ENCODE data around the gene OR2S2.
"Not testable (repeated sequence)": the region's sequence is repeated elsewhere in the genome, so short reads cannot be mapped to it uniquely, and the experiment has no call there.

OR2S2 gene, protein sequence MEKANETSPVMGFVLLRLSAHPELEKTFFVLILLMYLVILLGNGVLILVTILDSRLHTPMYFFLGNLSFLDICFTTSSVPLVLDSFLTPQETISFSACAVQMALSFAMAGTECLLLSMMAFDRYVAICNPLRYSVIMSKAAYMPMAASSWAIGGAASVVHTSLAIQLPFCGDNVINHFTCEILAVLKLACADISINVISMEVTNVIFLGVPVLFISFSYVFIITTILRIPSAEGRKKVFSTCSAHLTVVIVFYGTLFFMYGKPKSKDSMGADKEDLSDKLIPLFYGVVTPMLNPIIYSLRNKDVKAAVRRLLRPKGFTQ

DNA sequence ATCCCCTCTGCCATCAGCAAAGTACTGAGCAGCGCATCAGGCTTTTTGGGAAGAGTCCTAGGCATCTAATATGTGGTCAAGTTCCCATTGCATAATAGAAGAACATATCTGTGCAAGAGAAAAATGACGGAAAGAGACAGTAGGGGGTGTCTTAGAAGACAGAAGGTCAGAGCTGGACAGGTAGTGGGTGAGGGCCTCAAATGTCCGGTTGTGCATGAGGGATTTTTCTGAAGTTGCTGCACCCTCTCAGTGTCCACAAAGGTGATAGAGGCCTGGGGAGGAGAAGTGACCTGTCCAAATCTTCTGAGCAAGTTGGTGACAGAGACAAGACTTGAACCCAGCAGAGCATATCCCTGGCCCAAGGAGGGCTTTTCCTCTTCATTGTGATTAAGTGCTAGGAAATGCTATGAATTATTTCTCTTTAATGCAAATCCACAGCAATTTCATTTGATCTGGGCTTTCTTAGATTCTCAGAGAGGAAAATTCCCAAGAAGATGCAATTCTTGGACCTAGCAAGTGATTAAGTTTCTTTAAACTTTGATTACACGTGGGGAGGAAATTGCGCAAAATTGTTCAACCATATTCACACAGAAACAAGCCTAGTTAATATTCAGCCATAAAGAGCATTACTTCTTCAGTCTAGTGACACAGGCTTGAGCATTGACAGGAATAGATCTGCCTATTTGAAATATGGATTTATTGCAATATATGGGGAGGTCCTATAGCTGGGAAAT, at the start of gene OR2S2:
Gene OR2S2, minus strand, starts transcription at position 51 of the 734 bp plus-strand sequence. CDS start 56 bp downstream, outside the sequence.
- DNase-seq = no peak

DNA sequence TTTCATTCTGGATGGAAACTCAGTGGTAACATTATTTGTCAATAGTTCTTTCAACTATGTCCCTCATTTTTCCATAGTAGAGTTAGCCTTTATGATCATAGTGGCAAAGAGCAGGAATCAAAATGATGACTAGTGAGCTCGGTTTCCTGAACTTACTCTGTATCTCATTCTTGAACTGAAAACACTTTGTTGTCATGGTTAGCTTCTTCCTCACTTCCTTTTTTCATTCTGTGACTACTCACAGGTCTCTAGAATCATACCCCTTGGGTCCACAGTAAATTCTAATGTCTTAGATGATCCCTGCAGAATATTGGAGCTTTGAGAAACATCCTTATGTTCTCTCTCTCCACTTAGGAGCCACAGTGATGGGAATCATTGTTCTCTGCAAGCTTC, 49.4 kb upstream of the OR2S2 start:
- no peak for DNase-seq

DNA sequence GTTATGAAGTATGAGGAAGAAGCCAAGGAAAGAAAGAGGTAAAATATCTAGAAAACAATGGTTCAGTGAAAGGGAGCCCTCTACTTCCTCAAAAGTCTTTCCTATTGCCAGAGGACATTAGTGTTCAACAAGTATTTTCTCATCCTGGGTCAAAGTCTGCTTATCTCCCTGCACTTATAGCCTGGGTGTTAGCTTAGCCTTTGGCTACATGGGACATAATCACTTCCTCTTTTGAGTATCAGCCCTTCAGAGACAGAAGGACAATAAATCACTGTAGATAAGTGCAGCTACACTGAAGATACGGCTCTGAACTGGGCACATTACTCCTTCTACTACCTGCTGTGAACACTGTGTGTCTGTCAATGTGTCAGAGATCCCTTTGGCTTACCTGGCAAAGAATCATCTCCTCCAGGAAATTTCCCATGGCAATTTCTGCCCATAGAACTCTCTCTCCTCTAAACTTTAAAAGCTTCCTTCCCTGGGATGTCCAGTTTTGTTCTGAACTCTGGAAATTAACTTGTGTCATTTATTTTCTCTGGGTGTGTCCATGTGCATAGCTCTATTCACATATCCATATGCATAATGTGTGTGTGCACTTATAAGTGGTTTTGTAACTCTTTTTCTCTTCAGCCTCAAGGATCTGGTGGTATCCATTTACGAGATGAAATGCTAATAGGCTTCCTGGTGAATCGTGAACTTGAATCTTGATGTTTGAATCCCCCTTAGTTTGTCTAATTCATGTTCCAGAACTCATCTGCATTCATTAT, 48.8 kb upstream of the OR2S2 start:
- DNase-seq = no peak

DNA sequence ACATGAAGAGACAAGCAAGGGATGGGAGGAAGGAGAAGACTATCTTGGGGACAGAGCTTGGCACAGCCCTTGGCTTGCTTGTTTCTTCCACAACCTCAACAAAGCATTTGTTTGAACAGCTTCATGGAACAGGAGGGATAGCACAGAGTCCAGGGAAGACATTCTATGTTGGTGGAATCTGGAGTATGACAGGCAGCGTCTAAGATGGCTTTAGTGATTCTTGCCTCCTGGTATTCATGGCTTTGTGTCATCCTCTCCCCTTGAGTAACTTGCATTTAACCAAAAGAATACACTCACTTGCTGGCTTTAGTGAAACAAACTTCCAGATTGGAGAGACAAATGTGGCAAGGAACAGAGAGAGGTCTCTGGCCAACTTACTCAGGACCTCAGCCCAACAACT, 47.9 kb upstream of the OR2S2 start:
- no peak for DNase-seq

DNA sequence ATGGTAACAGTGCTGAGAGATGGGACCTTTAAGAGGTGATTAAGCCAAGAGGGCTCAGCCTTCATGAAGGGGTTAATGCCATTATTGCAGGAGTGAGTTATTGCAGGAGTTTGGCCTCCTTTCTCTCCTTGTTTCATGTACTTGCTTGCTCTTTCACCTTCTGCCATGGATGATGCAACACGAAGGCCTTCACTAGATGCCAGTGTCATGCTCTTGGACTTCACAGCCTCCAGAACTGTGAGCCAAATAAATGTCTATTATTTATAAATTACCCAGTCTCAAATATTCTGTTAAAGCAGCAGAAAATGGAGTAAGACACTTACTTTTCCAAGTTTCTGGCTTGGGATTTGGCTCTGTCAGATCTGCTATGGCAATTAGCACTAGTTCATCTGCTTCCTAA, 40.4 kb upstream of the OR2S2 start:
- DNase-seq = no peak

DNA sequence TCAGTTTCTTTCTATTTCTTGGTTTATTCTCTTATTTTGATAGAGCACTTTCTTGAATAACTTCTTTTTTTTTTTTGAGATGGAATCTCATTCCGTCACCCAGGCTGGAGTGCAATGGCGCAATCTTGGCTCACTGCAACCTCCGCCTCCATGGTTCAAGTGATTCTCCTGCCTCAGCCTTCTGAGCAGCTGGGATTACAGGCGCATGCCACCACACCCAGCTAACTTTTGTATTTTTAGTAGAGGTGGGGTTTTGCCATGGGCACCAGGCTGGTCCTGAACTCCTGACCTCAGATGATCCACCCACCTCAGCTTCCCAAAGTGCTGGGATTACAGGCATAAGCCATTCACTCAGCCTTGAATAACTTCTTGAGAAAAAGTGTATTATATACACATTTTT, 39.1 kb upstream of the OR2S2 start:
- not testable (repeated sequence) for DNase-seq

DNA sequence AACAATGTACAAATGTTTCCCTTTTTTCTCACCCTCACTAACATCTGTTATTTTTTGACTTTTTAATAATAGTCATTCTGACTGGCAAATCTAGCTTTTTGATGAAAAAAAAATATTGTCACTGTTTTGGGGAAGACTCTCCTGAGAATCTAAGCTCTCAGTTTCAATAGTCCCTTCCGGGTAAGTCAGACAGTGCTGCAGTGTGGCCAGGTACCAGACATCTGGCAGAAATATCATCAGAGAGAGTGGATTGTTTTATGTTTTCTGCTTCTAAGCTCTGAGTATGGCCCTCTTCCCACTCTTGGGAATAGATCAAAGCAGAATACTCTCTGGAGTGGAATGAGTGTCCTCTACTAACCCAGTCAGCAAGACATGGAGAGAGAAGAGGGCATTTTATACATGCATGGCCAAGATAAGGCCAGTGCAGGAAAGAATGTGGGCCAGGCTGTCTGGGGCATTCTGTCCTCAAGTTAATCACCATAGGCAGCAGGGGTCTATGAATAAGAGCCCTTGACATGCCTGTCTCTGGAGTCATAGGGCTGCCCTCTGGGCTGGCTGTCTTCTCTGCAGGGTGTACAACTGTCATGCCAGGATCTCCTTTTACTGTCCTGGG, 38.5 kb upstream of the OR2S2 start:
- DNase-seq = no peak

DNA sequence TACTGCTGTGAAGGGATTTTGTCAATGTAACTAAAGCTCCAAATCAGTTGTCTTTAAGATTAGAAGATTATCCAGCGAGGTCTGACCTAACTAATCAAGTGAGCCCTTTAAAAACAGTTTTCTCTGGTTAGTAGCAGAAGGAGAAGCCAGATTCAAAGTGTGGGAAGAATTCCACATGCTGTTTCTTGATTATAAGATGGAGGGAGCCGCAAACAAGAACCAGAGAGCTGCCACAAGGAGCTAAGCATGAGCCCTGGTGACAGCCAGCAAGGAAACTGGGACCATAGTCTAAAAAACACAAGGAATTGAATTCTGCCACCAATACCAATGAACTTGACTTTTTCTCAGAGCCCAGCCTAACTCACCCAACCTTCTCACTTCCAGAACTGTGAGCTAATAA, 37.0 kb upstream of the OR2S2 start:
- DNase-seq = no peak

DNA sequence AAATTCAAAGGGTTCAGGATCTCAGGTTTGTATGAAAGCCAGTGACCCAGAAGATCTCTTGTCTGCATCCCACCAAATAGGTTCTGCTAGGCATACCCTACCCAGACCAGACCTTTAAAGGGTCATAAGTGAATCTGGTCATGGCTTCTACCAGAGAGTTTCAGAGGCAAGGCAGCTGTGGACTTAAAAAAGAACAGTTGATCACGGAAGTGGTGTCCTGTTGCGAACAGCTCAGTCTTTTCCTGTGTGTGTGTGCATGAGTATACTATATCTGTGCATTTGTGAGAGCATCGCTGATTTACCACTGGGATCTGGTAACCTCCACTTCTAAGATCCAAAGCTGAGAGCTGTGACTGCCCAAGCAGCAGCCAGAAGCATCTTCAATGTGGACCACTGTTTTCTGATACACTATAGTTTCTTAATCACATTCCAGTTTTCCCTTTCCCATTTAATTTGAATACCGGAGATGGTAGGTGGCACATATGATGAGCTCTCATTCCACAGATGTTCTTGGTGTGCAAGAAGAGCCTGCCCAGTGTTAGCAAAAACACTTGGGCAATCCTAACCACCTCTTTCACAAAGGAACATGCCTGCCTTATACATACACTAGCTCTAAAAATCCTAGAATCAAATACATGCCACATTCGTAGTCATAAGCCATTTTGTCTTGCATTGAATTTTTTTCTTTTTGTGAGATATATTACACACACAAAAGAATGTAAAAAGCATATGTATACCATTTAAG, 36.2 kb upstream of the OR2S2 start:
- DNase-seq = no peak

DNA sequence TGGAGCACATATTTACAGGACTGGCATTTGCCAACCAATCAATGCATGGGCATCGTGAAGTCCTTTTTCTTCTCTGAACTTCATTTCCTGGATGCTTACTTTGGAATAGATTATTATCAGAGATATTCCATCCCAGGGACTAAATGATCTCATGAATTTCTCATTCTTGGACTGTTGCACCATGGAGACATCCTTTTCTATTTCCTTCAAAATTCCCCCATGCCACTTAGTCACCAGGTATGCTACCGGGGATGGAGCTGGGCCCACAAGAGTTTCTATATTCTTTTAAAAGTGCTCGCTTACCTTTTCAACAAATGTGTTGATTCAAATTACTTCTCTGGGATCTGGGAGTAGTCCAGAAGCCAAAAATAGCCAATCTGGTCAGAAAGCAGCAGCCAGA, 35.2 kb upstream of the OR2S2 start:
- not testable (repeated sequence) for DNase-seq

DNA sequence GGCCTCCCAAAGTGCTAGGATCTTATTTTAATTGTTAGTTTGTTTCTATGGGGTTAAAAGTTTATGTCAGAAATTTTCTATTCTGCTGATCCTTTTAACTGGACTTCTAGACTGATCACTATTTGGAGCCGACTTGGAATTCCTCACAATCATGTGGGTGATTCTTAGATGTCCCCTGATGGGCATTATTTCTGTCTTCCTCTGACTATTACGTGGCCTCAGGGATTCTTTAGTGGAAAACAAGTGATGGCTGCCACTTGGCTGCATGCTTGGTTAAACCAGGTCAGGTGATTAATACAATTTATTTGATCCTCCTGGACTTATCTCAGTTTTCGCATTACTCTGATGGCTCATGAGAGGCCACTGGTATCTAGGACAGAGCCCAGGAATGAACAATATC, 32.2 kb upstream of the OR2S2 start:
- DNase-seq = no peak

DNA sequence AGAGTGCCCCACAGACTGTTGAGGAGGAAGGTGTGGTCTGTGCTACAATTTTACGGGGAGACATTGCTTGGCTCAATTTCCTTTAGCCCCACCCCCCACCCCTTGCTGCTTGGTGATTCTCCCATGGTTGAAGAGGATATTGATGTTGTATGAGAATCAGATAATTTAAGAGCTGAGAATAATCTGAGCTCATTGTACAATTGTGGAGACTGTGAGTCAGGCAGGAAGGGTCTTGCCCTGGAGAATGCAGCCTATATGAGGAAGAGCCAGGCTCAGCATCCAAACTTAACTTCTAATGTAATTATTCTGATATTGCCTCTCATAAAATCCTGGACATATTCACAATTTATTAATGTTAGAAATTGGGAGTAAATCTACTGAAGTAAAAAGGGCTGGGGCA, 26.1 kb upstream of the OR2S2 start:
- DNase-seq = no peak

DNA sequence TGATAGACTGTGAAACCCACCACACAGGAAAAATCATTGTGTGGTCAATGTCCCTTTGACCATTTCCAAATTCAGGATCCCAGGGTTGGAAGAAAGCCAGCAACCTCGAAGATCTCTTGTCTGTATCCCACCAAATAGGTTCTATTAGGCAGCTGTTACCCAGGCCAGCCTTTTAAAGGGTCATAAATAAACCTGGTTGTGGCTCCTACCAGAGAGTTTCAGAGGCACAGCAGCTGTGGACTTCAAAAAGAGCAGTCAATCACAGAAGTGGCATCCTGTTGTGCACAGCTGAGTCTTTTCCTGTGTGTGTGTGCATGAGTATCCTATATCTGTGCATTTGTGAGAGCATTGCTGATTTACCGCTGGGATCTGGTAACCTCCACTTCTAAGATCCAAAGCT, 23.7 kb upstream of the OR2S2 start:
- DNase-seq = no peak

DNA sequence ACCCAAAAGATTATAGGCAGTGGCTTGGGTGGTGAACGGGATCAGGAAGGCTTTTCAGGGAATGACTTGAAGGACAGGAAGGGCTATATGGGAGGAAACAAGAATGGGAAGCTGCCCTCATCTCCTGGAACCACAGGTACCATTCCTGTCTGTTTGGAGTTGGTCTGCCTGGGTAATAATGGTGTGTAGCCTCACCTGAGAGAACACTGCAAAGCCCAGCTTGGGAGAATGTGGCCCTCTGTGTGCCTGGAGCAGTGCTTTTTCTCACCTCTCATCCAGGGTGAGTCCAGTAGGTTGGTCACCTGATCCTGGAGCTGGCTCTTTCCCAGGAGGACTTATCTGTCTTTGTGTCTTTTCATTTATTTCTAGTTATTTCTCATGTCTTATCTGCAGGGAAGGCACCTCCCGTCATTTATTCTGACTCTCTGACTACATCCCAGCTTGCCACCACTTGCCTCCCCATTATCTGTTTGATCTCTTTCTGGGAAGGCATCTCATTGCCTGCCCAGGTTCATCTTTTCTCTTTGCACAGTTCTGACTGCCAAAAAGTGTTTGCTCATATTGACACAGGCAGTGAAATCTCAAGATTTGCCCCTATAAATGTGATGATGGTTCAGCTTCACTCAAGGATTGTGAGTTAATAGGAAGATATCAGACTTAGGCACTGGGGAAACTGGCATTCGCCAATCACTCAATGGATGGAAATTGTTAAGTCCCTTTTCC, 22.5 kb upstream of the OR2S2 start:
- no peak for DNase-seq

DNA sequence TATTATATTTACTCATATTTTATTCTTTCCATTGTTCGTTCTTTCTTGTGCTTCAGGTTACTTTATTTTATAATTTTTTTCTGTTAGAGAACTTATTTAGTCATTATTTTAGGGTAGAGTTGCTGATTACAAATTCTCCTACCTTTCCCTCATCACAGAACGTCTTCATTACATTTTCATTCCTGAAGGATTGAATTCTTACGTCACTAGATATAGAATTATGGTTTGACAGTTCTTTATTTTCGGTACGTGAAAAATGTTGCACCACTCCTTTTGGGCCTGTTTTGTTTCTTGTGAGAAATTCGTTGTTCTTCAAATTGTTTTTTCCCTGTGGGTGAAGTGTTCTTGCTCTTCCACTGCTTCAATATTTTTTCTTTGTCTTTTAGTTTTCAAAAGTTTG, 20.8 kb upstream of the OR2S2 start:
- DNase-seq = no peak

DNA sequence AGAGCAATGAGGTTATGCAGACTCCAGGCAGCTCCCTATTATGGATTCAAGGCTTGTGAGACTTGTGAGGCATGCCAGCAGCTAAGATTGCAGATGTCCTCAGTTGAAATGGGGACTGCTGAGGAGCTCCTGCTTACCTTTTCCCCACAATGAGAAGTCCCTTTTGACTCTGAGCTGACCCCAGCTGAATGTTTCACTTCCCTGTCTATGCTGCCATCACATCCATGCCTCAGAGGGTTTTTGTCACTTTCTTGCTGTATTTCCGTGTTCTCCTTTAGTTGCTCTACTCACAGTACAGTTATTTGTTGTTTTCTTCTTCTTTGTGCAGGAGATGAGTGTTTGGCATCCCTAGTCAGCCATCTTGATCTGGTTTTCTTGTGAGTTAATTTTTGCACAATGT, 18.8 kb upstream of the OR2S2 start:
- DNase-seq = no peak

DNA sequence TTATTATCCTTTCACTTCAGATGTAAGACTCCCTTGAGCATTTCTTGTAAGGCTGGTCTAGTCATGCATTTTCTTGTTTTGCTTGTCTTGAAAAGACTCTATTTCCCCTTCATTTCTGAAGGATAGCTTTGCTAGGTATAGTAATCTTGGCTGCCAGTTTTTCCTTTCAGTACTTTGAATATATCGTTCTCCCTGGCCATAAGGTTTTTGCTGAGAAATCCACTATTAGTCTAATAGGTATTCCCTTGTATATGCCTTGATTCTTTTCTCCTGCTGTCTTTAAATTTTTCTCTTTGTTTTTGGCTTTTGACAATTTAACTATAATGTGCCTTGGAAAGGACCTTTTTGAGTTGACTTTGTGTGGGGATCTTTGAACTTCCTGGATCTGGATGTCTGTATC, 16.8 kb upstream of the OR2S2 start:
- DNase-seq = no peak

DNA sequence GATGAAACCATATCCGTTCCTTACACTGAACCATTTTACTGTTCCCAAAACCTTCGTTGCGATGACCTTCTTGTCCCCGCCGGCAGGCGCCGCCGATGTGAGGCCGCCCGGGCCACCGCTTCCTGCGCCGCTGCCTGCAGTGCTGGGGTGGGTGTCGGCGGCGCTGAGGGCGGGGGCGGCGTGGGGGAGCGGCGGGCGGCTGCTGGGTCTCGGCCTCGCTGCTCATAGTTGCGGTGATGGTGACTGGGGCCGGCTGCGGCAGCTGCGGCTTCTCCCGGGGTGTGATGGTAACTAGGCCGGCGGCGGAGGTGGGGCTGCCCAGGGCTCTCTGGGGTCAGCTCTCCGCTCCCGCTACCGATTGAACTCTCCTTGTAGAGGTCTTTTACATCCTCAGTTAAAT, 14.1 kb upstream of the OR2S2 start:
- DNase-seq = peak; percentile 13

DNA sequence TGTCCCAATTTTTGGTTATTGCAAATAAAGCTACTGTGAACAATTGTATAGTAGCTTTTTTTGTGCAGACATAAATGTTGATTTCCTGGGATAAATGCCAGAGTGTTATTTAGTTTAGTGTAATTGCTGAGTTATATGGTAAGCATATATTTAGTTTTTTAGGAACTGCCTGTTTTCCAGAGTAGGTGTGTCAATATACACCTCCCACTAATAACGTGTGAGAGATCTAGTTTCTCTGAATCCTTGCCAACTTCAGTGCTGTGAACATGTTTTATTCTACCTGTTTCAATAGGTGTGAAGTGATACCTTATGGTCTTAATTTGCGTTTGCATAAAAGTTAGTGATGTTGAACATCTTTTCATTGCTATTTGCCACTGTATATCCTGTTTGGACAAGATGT, 9.1 kb upstream of the OR2S2 start:
- no peak for DNase-seq

DNA sequence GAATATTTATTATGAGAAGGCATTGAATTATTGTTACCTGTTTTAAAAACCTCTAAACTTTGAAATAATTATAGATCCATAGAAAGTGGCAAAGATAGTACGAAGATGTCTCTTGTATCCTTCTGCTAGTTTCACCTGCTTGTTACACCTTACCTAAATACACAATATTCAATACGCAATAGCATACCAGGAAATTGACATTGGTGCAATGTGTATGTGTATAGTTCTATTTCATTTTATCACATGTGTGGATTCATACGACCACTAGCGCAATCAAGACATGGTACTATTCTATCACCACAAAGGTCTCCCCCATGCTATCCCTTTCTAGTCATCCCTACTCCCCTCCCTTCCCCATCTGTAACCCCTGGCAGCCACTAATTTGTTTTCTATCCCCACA, 8.5 kb upstream of the OR2S2 start:
- DNase-seq = no peak

DNA sequence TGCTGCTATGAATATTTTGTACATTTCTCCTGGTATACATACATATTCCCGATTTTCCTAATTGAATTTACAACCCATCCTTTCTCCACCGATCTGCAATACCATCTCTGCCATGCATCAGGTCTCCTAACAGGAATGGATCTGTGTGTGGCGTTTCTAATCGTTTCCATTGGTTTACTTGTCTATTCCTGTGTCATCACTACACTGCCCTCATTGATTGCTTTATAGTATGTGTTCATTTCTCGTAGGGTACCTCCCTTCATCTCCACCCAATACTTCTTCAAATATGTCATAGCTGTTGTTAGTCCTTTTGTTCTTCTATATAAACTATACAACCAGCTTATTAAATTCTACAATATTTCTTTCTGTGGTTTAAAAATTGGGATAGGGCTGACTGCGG, 7.1 kb upstream of the OR2S2 start:
- no peak for DNase-seq
